Smooth muscle cell (in vitro differentiated cells): ENCODE data around the gene ABCA10. TPM values are rescaled to one million over a fixed set of nuclear protein-coding genes. Genes with fewer than 3 reads are reported as not detected.

Experiments used
- DNase-seq: peaks from one replicate; lab custom pipeline; 2025; ENCODE audit not compliant: unreplicated experiment; lab: John Stamatoyannopoulos, UW
- H2AFZ ChIP-seq: fragments of 200-600 bp; sonication (generic); 2 replicates; pipeline ENCODE4 v1.6.0; 2016; ENCODE audit warnings: antibody characterized with exemption, low read depth, mild to moderate bottlenecking
- H3F3A ChIP-seq: fragments of 200-600 bp; sonication (generic); 2 replicates; pipeline ENCODE4 v1.6.0; 2017; ENCODE audit warnings: antibody characterized with exemption, low read depth
- H3K27ac ChIP-seq: fragments of 200-600 bp; sonication (generic); 2 replicates; pipeline ENCODE4 v1.5.1; 2016; ENCODE audit warnings: low read depth, mild to moderate bottlenecking
- H3K27me3 ChIP-seq: fragments of 200-600 bp; sonication (generic); 2 replicates; pipeline ENCODE4 v1.6.1; 2016; ENCODE audit warnings: low read depth, mild to moderate bottlenecking
- H3K36me3 ChIP-seq: fragments of 200-600 bp; sonication (generic); 2 replicates; pipeline ENCODE4 v1.5.1; 2016; ENCODE audit warnings: low read depth
- H3K4me1 ChIP-seq: fragments of 200-600 bp; sonication (generic); 2 replicates; pipeline ENCODE4 v1.5.1; 2016; ENCODE audit warnings: low read depth
- H3K4me2 ChIP-seq: fragments of 200-600 bp; sonication (generic); 2 replicates; pipeline ENCODE4 v1.6.0; 2016; ENCODE audit warnings: mild to moderate bottlenecking
- H3K4me3 ChIP-seq: fragments of 200-600 bp; sonication (generic); 2 replicates; pipeline ENCODE4 v1.5.1; 2016; ENCODE audit warnings: mild to moderate bottlenecking
- H3K79me2 ChIP-seq: fragments of 200-600 bp; sonication (generic); 2 replicates; pipeline ENCODE4 v1.6.0; 2016; ENCODE audit warnings: low read depth, mild to moderate bottlenecking
- H3K9ac ChIP-seq: fragments of 200-600 bp; sonication (generic); 2 replicates; pipeline ENCODE4 v1.6.0; 2016; ENCODE audit warnings: low read depth
- H3K9me3 ChIP-seq: fragments of 200-600 bp; sonication (generic); replicated peaks from 2 replicates; pipeline ENCODE4 v1.5.1; 2016; ENCODE audit warnings: low read depth
- H4K20me1 ChIP-seq: fragments of 200-600 bp; sonication (generic); 2 replicates; pipeline ENCODE4 v1.6.0; 2016; ENCODE audit warnings: low read depth
- CTCF ChIP-seq: fragments of 200-600 bp; sonication (generic); IDR thresholded peaks from 2 replicates; pipeline ENCODE4 v1.5.1; 2017; ENCODE audit warnings: borderline replicate concordance, mild to moderate bottlenecking, antibody characterized with exemption; ENCODE audit not compliant: insufficient read depth, poor library complexity, severe bottlenecking
- WGBS: methylation state at CpG from one replicate; pipeline ENCODE4 v1.1.7; 2016; ENCODE audit warnings: low lambda C conversion rate; 5-methylcytosine and 5-hydroxymethylcytosine counted together
- polyA plus RNA-seq: library from polyadenylated mRNA; unstranded; fragments of >200 nt; fragmentation: Nextera tagmentation; extraction: Ambion mirVana; gene quantifications from 2 replicates; pipeline ENCODE4 v1.2.1, GENCODE V29; 2016
- total RNA-seq: library from RNA; depleted of rRNA; stranded (reverse); fragments of >200 nt; gene quantifications from 2 replicates; pipeline ENCODE4 v1.2.3, GENCODE V29; 2014

The ABCA10 gene
- total and polyA plus RNA-seq, 2 experiments from 2014 or later = not detected

- Histone ChIP-seq H3K9me3 (no peaks in the 10 kb centered on the region), H3K36me3 (no peaks in the 10 kb centered on the region), H3K27me3 (peaks cover 12% of the 10 kb centered on the region), H4K20me1 (no peaks in the 10 kb centered on the region), H3K4me2 (no peak overlapping the region), H3K4me3 (no peak overlapping the region), H3F3A (no peaks in the 10 kb centered on the region), H3K4me1 (no peaks in the 10 kb centered on the region), H2AFZ (no peak overlapping the region), H3K9ac (no peak overlapping the region), H3K79me2 (no peaks in the 10 kb centered on the region), H3K27ac (no peak overlapping the region)
- TF ChIP-seq CTCF = no peak
- no peak for DNase-seq
- WGBS = 75% methylated on average over 2 of the region's 2 CpGs
These were observed 110.5 kb downstream of the ABCA10 start for GRCh38 chr17:69117855-69118784.

DNA sequence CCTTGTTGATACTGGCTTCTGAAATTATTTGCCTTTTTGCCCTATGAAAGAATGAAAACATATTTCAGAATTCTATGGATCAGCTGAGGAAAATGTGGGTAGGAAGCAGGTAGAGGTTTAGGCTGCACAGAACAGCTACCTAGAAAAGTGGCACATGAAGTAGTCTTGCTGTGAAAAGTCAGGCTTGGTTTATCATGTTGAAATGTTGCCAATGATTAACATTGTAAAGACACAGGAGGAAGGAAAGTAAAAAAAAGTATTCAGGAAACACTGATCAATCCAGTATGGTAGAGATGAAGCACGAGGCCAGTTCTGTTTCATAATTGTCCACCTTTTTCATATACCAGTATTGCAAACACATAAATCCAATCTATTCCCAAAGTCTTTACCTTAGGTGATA is 116.8 kb downstream of the ABCA10 start:
- DNase-seq = no peak
- Histone ChIP-seq H3K4me2 (no peak overlapping the region), H2AFZ (no peak overlapping the region), H3K27ac (no peak overlapping the region), H3K9me3 (no peaks in the 10 kb centered on the region), H3F3A (no peaks in the 10 kb centered on the region), H4K20me1 (no peaks in the 10 kb centered on the region), H3K4me1 (no peaks in the 10 kb centered on the region), H3K79me2 (no peaks in the 10 kb centered on the region), H3K27me3 (no peaks in the 10 kb centered on the region), H3K4me3 (no peak overlapping the region), H3K9ac (no peak overlapping the region), H3K36me3 (no peaks in the 10 kb centered on the region)
- 82% methylated on average over 1 of the region's 1 CpG for WGBS
- TF ChIP-seq CTCF = no peak

DNA sequence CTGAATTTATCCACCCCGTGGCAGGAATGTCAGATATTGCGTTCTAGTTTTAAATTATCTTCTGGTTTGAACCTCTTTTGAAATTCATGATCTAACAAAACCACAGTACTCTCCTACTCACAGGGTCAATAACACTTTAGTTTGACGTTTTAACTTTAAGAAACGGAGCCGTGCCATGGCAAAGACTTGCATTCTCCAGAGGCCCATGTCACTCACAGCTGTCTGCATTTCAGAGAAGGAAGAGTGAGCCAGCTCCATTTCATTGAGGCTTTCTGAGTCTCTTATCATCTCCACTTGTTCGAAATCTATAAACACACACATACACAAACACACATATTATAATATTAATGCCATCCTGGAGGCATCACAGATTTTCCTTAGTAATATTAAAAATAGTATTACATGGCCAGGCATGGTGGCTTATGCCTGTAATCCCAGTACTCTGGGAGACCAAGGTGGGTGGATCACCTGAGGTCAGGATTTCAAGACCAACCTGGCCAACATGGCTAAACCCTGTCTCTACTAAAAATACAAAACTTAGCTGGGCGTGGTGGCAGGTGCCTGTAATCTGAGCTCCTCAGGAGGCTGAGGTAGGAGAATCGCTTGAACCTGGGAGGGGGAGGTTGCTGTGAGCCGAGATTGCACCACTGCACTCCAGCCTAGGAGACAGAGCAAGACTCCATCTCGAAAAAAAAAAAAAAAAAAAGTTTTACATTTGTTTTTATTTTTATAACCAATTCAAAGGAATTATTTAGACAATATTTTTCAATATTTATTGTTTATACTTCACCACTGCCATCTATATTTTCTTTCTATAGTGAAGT is 122.5 kb downstream of the ABCA10 start:
- Histone ChIP-seq H3K36me3 (no peaks in the 10 kb centered on the region), H4K20me1 (no peaks in the 10 kb centered on the region), H3K79me2 (no peaks in the 10 kb centered on the region), H3K4me2 (no peak overlapping the region), H2AFZ (no peak overlapping the region), H3K27me3 (no peaks in the 10 kb centered on the region), H3K9me3 (no peaks in the 10 kb centered on the region), H3F3A (no peaks in the 10 kb centered on the region), H3K4me3 (no peak overlapping the region), H3K27ac (no peak overlapping the region), H3K9ac (no peak overlapping the region), H3K4me1 (no peaks in the 10 kb centered on the region)
- 80% methylated on average over 10 of the region's 10 CpGs for WGBS
- no peak for TF ChIP-seq CTCF
- no peak for DNase-seq
